Thoracic aorta (tissue), 2 donors: ENCODE data around the gene SKAP1. TPM values are rescaled to one million over a fixed set of nuclear protein-coding genes. Genes with fewer than 3 reads are reported as not detected.

Experiments used
- ATAC-seq: fragments of 150-250 bp; one replicate; pipeline ENCODE4 v1.8.0; 2017; ENCODE audit warnings: low read depth; ENCODE audit not compliant: insufficient number of reproducible peaks, low FRiP score
- DNase-seq: peaks from one replicate; pipeline ENCODE4 v3.0.0-alpha.2; 2020; ENCODE audit warnings: low spot score
- H3K27ac ChIP-seq, 2 donors: fragments of 200-600 bp; sonication (generic); 1 replicate in 1 of 2; 2 replicates in 1 of 2; pipeline ENCODE4 v1.5.1; 2016; ENCODE audit warnings: mild to moderate bottlenecking in 2 of 2, moderate library complexity in 2 of 2
- H3K27me3 ChIP-seq: fragments of 200-600 bp; sonication (generic); replicated peaks from 2 replicates; pipeline ENCODE4 v1.6.0; 2016; ENCODE audit warnings: mild to moderate bottlenecking; ENCODE audit not compliant: insufficient read depth
- H3K36me3 ChIP-seq: fragments of 200-600 bp; sonication (generic); one replicate; pipeline ENCODE4 v1.5.1; 2016
- H3K4me1 ChIP-seq, 2 donors: fragments of 200-600 bp; sonication (generic); 1 replicate in 1 of 2; 2 replicates in 1 of 2; pipeline versions ENCODE4 v1.5.1 to v1.6.0; 2016; ENCODE audit warnings: low read depth in 2 of 2, mild to moderate bottlenecking in 1 of 2; ENCODE audit not compliant: control insufficient read depth in 1 of 2
- H3K4me3 ChIP-seq: fragments of 200-600 bp; sonication (generic); 2 replicates; pipeline ENCODE4 v1.5.1; 2016; ENCODE audit warnings: mild to moderate bottlenecking
- H3K9me3 ChIP-seq: fragments of 200-600 bp; sonication (generic); 2 replicates; pipeline ENCODE4 v1.5.1; 2016
- total RNA-seq, 2 donors: library from RNA; depleted of rRNA; stranded (reverse); fragments of >200 nt; gene quantifications; one replicate each; pipeline versions ENCODE4 v1.1.0 to v1.2.3, GENCODE V29; 2016
- TF ChIP-seq, protein P1 (sequence below): fragments of 200-600 bp; sonication (generic); IDR thresholded peaks from one replicate; pipeline ENCODE4 v1.5.1; 2019; ENCODE audit warnings: antibody characterized with exemption

SKAP1 gene
- total RNA-seq, 2 donors from 2014 or later, result 2.6 TPM; not detected in 1

DNA sequence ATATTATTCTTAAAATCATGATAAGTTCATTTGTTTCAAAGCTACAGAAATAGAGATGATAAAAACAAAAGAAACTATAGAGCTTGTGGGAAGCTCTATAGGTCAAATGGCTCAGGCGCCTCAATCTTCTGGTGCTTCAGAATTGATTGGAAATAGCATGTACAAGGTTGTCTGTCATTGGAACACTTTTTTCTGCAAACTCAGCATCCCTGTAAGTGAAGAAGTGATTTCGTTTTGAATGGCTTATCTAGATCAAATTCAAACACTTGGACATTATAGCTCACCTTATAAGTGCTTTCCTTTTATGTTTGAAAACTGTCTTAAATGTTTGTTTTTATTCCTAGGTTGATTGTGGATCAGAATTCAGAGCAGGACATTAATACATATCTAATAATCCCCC lies 103.7 kb downstream of the SKAP1 start:
- DNase-seq (no peak), ATAC-seq (no peak)
- TF ChIP-seq, protein P1, sequence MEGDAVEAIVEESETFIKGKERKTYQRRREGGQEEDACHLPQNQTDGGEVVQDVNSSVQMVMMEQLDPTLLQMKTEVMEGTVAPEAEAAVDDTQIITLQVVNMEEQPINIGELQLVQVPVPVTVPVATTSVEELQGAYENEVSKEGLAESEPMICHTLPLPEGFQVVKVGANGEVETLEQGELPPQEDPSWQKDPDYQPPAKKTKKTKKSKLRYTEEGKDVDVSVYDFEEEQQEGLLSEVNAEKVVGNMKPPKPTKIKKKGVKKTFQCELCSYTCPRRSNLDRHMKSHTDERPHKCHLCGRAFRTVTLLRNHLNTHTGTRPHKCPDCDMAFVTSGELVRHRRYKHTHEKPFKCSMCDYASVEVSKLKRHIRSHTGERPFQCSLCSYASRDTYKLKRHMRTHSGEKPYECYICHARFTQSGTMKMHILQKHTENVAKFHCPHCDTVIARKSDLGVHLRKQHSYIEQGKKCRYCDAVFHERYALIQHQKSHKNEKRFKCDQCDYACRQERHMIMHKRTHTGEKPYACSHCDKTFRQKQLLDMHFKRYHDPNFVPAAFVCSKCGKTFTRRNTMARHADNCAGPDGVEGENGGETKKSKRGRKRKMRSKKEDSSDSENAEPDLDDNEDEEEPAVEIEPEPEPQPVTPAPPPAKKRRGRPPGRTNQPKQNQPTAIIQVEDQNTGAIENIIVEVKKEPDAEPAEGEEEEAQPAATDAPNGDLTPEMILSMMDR, result no peak
- Histone ChIP-seq H3K27ac (no peak overlapping the region), H3K36me3 (no peaks in the 10 kb centered on the region), H3K4me3 (no peak overlapping the region), H3K27me3 (no peaks in the 10 kb centered on the region), H3K4me1 (no peaks in the 10 kb centered on the region), H3K9me3 (no peaks in the 10 kb centered on the region)

DNA sequence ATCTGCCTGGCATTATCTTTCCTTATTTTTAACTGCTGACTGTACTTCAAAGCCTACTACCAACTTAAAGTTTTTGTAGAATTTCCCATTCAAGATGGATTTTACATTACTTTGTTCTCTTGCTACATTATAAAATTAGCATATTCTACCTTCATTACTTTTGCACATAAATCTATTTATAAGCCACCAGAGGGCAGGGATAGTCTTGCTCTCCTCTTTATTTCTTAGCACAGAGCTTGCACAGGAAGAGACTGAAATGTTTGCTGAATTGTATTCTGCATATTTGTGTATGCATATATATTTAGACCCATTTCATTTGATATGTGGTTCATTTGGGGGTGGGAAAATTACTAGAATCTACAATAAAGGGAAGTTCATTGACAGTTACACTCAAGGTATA lies 108.0 kb downstream of the SKAP1 start:
- H3K27ac ChIP-seq, result no peak overlapping the region
- H3K4me1 ChIP-seq, result no peaks in the 10 kb centered on the region
- H3K36me3 ChIP-seq, result no peaks in the 10 kb centered on the region
- no peak for DNase-seq
- TF ChIP-seq, protein P1, result no peak
- no peaks in the 10 kb centered on the region for H3K9me3 ChIP-seq
- no peaks in the 10 kb centered on the region for H3K27me3 ChIP-seq
- no peak for ATAC-seq
- H3K4me3 ChIP-seq, result no peak overlapping the region

DNA sequence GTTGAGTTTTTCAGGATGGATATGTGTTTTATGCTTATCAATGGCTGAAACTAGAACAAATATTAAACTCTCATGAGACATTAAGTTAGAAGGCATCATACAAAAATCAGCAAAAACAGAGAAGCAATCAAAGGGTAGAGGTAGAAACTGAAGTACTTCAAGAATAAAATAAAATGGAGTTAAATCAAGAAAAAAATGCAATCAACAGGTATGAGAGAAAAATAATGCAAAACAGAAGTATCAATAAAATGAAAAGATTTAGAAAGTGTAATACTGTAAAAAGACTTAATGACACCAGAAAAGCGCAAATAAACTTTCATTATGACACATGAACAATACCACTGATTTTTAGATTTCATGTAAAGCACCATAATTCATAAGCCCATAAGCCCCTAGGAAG lies 112.3 kb downstream of the SKAP1 start:
- Histone ChIP-seq H3K9me3 (no peaks in the 10 kb centered on the region), H3K4me1 (no peaks in the 10 kb centered on the region), H3K36me3 (no peaks in the 10 kb centered on the region), H3K27ac (no peak overlapping the region), H3K4me3 (no peak overlapping the region), H3K27me3 (no peaks in the 10 kb centered on the region)
- no peak for DNase-seq
- no peak for ATAC-seq
- TF ChIP-seq, protein P1, result no peak

DNA sequence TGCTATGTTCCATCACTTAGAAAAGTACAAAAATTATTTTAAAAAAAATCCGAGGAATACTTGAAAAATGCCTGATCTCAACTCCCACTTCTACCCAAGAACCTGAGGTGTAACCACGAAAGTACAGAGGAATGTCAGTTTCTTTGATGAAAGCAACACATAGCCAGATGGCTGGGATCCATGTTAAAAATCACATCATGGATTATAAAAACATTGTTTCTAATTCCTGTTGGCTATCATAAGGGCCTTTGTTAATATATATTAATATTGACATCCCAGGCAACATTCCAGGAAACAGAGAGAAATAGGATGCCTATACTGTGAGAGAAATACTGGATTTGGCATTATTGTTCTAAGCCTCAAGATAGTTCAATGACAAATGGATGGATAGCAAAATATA lies 115.3 kb downstream of the SKAP1 start:
- DNase-seq (no peak), ATAC-seq (no peak)
- TF ChIP-seq, protein P1, result no peak
- no peaks in the 10 kb centered on the region for H3K27me3 ChIP-seq
- no peaks in the 10 kb centered on the region for H3K4me1 ChIP-seq
- no peaks in the 10 kb centered on the region for H3K9me3 ChIP-seq
- H3K4me3 ChIP-seq, result no peak overlapping the region
- no peak overlapping the region for H3K27ac ChIP-seq
- H3K36me3 ChIP-seq, result no peaks in the 10 kb centered on the region

DNA sequence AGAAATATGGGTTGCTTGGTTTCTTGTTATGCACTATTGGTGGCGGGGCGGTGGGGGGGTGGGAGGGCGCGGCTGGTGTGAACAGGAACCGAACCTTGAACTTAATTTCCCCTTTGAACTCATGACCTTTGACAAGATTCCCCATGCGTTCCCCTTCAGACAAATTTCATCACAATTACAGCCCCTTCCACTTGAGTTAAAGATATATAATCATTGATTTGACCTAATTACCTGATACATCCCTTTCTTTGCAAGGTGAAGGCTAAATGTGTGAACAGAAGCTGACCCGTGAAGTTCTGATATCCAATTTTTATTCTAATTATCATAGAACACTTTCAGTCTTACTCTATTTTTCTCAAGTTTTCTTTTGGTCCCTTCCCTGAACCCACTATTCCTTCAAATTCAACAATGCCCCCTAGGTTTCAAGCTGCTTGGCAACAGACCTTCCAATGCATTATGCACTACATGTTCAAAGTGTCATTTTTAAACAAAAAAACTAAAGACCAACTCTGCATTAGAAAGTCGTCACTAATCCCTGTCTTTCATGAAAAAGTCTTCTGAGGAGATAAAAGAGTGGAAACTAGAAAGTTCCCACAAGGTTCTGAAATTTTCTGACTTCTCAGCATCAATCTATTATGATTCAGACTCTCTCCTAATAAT lies 116.8 kb downstream of the SKAP1 start:
- Histone ChIP-seq H3K27ac (no peak overlapping the region), H3K4me3 (no peak overlapping the region), H3K9me3 (no peaks in the 10 kb centered on the region), H3K27me3 (no peaks in the 10 kb centered on the region), H3K36me3 (no peaks in the 10 kb centered on the region), H3K4me1 (no peaks in the 10 kb centered on the region)
- TF ChIP-seq, protein P1, result no peak
- no peak for DNase-seq
- ATAC-seq, result no peak
